Bronchial epithelial cell (primary cell): Measurements from ENCODE around the gene TLCD1. TPM values are rescaled to one million over a fixed set of nuclear protein-coding genes. Genes with fewer than 3 reads are reported as not detected.

Source experiments
- DNase-seq: peaks from one replicate; pipeline ENCODE4 v3.0.0-alpha.2; 2010; ENCODE audit warnings: low read depth
- FAIRE-seq: peaks from 2 replicates; lab custom pipeline; 2011; peaks lifted over from hg19 to GRCh38; lab: Jason Lieb, UNC
- H3K27me3 ChIP-seq: 2 replicates; pipeline ENCODE4 v1.5.1; 2011; ENCODE audit warnings: low read length; ENCODE audit not compliant: control insufficient read depth, insufficient read depth
- H3K36me3 ChIP-seq: 2 replicates; pipeline ENCODE4 v1.5.1; 2011; ENCODE audit warnings: low read length; ENCODE audit not compliant: control insufficient read depth, insufficient read depth
- H3K4me3 ChIP-seq: 2 replicates; pipeline ENCODE4 v1.5.1; 2011; ENCODE audit warnings: mild to moderate bottlenecking, low read depth, low read length, control low read depth
- total RNA-seq: library from RNA; depleted of rRNA; stranded (reverse); fragments of >200 nt; gene quantifications from 2 replicates; pipeline ENCODE4 v1.2.1, GENCODE V29; 2014
- TF ChIP-seq, protein P1 (sequence below): IDR thresholded peaks from 2 replicates; pipeline ENCODE4 v1.5.1; 2011; ENCODE audit warnings: mild to moderate bottlenecking, moderate library complexity, low read length, control low read depth, inconsistent platforms; ENCODE audit not compliant: insufficient read depth, severe bottlenecking

Gene TLCD1
- total RNA-seq = 6.5 and 7.4 TPM in 2 replicates

DNA sequence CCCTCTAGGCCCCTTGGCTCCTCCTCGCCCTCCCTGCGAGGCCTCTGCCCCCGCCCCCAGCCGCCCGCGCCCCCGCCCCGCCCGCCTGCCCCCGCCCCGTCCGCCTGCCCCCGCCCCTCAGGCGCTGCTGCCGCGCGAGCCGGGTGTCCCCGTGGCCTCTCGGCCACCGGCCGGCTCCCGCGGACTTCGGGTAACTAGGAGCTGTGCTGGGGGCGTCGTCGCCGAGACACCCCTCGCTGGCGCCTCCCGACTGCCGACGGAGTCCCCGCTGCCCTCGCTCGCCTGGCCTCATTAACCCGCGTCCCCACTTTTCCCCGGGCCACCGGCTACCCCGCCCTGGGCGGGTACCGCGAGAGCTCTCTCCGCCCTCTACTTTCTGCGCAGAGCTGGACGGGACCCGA lies at the start of gene TLCD1:
TLCD1 (minus strand) TSS at position 8 of the 401 bp plus-strand sequence. CDS start 136 bp downstream, outside the sequence.
- TF ChIP-seq, protein P1, sequence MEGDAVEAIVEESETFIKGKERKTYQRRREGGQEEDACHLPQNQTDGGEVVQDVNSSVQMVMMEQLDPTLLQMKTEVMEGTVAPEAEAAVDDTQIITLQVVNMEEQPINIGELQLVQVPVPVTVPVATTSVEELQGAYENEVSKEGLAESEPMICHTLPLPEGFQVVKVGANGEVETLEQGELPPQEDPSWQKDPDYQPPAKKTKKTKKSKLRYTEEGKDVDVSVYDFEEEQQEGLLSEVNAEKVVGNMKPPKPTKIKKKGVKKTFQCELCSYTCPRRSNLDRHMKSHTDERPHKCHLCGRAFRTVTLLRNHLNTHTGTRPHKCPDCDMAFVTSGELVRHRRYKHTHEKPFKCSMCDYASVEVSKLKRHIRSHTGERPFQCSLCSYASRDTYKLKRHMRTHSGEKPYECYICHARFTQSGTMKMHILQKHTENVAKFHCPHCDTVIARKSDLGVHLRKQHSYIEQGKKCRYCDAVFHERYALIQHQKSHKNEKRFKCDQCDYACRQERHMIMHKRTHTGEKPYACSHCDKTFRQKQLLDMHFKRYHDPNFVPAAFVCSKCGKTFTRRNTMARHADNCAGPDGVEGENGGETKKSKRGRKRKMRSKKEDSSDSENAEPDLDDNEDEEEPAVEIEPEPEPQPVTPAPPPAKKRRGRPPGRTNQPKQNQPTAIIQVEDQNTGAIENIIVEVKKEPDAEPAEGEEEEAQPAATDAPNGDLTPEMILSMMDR = no peak
- no peaks in the 10 kb centered on the region for H3K27me3 ChIP-seq
- no peak for FAIRE-seq
- no peak for DNase-seq
- peaks cover 21% of the 10 kb centered on the region for H3K36me3 ChIP-seq
- H3K4me3 ChIP-seq = peak within 1 kb of the TSS; percentile 72

DNA sequence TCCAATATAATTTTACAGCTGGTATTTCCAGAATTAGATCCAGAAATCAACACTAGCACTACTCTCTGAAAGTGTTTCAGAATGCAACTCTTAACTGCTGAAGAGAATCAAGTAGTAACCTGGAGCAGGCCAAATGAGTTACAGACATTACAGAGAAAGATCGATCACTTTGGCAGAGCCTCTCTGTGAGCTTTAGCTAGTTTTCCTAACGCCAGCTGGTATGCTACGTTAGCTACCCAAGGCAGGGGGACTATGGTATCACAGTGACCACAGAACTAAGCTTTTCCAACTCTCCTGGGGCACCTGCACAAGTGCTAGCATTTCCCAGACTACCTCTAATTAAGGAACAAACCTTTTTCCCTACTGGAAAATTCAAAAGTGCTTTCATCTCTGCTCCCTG lies 48.2 kb upstream of the TLCD1 start:
- Histone ChIP-seq H3K4me3 (no peak overlapping the region), H3K36me3 (peaks cover 1% of the 10 kb centered on the region), H3K27me3 (no peaks in the 10 kb centered on the region)
- TF ChIP-seq, protein P1 = no peak
- DNase-seq = no peak
- no peak for FAIRE-seq

DNA sequence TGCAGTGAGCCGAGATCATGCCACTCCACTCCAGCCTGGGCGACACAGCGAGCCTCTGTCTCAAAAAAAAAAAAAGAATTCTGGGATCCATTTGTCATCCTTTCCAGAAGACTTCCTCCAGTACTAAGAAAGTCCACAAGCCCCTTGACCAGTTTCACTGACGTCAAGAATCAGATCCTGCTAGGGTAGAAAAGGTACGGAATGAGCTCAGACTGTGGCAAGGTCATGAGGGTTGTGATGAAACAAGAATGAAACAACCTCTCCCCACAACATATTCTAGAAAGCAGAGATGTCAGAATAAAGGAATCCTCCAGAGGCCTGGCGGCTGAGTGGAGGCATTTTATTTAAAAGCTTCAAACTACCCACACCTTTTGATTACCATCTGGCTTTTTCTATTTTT lies 47.7 kb upstream of the TLCD1 start:
- Histone ChIP-seq H3K27me3 (no peaks in the 10 kb centered on the region), H3K4me3 (no peak overlapping the region), H3K36me3 (peaks cover 1% of the 10 kb centered on the region)
- DNase-seq = no peak
- TF ChIP-seq, protein P1 = no peak
- no peak for FAIRE-seq

DNA sequence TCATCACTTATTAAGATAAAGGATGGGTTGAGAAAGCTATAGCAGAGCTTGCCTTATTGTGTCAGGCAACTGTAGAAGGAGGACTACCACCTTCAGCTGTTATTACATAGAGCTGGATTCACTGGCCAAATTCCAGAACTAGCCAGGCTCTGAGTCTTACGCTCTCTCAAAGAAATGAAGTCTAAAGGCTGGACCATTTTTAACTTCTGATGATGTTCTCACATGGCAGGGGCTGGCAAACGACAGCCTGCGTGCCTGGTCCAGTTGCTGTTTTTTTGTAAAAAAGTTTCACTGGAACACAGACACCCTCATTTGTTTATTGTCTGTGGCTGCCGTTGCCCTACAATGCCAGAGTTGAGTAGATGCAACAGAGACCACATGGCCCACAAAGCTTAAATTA lies 39.0 kb upstream of the TLCD1 start:
- no peak for DNase-seq
- no peak for FAIRE-seq
- Histone ChIP-seq H3K4me3 (no peak overlapping the region), H3K27me3 (no peaks in the 10 kb centered on the region), H3K36me3 (peaks cover 14% of the 10 kb centered on the region)
- TF ChIP-seq, protein P1 = no peak

DNA sequence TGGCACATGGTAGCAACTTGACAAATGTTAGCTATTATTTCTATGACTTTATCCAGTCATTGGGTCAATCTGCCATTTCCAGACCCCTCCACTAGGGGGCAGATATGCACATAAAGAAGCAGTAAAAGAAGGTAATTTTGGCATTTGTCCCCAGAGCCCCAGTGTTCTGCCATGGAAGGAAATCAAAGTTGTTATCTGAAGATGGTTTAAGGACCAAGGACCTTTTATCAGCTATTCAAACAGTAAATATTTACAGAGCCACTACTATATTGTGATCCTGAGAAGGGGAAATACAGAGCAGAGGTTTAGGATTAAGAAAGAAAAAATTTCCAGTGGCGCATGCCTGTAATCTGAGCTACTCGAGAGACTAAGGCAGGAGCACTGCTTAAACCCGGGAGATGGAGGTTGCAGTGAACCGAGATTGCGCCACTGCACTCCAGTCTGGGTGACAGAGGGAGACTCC lies 37.8 kb upstream of the TLCD1 start:
- DNase-seq (peak; percentile 67), FAIRE-seq (no peak)
- TF ChIP-seq, protein P1 = peak; percentile 57
- H3K27me3 ChIP-seq = no peaks in the 10 kb centered on the region
- H3K4me3 ChIP-seq = no peak overlapping the region
- peaks cover 23% of the 10 kb centered on the region for H3K36me3 ChIP-seq
